ENCODE results near the gene GTF3C5.
A peak's percentile ranks its signal among the peaks of the same experiment; 100 is the strongest.

The GTF3C5 gene

GRCh38 chr9:133029994-133030316 is 842 bp upstream of the GTF3C5 start:
- no peak for DNase-seq
- Histone ChIP-seq H3K4me1 (no peaks in the 10 kb centered on the region; the same call in 1 of the 2 replicates), H3K36me3 (no peaks in the 10 kb centered on the region), H3K27me3 (no peaks in the 10 kb centered on the region), H3K9me3 (no peaks in the 10 kb centered on the region), H3K4me3 (ENCODE audit: low read depth, low read length) (peak overlapping the region; percentile 99)
- TF ChIP-seq CTCF (IDR thresholded peaks at IDR 0.05; ENCODE audit: low read depth, low read length) = no peak

GRCh38 chr9:133031130-133031422 is 279 bp downstream of the GTF3C5 start:
- Histone ChIP-seq H3K9me3 (no peaks in the 10 kb centered on the region), H3K27me3 (no peaks in the 10 kb centered on the region), H3K4me3 (ENCODE audit: low read depth, low read length) (peak overlapping the region; percentile 99), H3K36me3 (no peaks in the 10 kb centered on the region; the same call in 1 of the 2 replicates), H3K4me1 (no peaks in the 10 kb centered on the region; the same call in 1 of the 2 replicates)
- no peak for DNase-seq
- TF ChIP-seq CTCF (IDR thresholded peaks at IDR 0.05; ENCODE audit: low read depth, low read length) = no peak

- no peak for DNase-seq
- Histone ChIP-seq H3K4me1 (no peaks in the 10 kb centered on the region; the same call in 1 of the 2 replicates), H3K27me3 (no peaks in the 10 kb centered on the region), H3K9me3 (no peaks in the 10 kb centered on the region), H3K4me3 (ENCODE audit: low read depth, low read length) (peak overlapping the region; percentile 99), H3K36me3 (peaks cover 4% of the 10 kb centered on the region; the same call in 1 of the 2 replicates)
- TF ChIP-seq CTCF (IDR thresholded peaks at IDR 0.05; ENCODE audit: low read depth, low read length) = no peak
Measured at GRCh38 chr9:133031496-133031911, 707 bp downstream of the GTF3C5 start.

GRCh38 chr9:133032171-133032570 is 1.4 kb downstream of the GTF3C5 start:
- Histone ChIP-seq H3K36me3 (peaks cover 6% of the 10 kb centered on the region; the same call in 1 of the 2 replicates), H3K4me1 (no peaks in the 10 kb centered on the region; the same call in 1 of the 2 replicates), H3K4me3 (ENCODE audit: low read depth, low read length) (peak overlapping the region; percentile 99), H3K9me3 (no peaks in the 10 kb centered on the region), H3K27me3 (no peaks in the 10 kb centered on the region)
- DNase-seq = no peak
- no peak for TF ChIP-seq CTCF (IDR thresholded peaks at IDR 0.05; ENCODE audit: low read depth, low read length)

GRCh38 chr9:133035669-133036068 is 4.9 kb downstream of the GTF3C5 start:
- H3K4me1 ChIP-seq = no peaks in the 10 kb centered on the region; the same call in 1 of the 2 replicates
- no peak for TF ChIP-seq CTCF (IDR thresholded peaks at IDR 0.05; ENCODE audit: low read depth, low read length)
- H3K4me3 ChIP-seq (ENCODE audit: low read depth, low read length) = no peak overlapping the region
- DNase-seq = no peak
- no peaks in the 10 kb centered on the region for H3K9me3 ChIP-seq
- no peaks in the 10 kb centered on the region for H3K27me3 ChIP-seq
- H3K36me3 ChIP-seq = peaks cover 6% of the 10 kb centered on the region; the same call in 1 of the 2 replicates

- no peaks in the 10 kb centered on the region for H3K4me1 ChIP-seq
- no peak for TF ChIP-seq CTCF (IDR thresholded peaks at IDR 0.05; ENCODE audit: low read depth, low read length)
- no peaks in the 10 kb centered on the region for H3K9me3 ChIP-seq
- H3K4me3 ChIP-seq (ENCODE audit: low read depth, low read length) = no peak overlapping the region
- DNase-seq = no peak
- H3K27me3 ChIP-seq = no peaks in the 10 kb centered on the region
- H3K36me3 ChIP-seq = peaks cover 20% of the 10 kb centered on the region
Measured at GRCh38 chr9:133037775-133038515, 7.1 kb downstream of the GTF3C5 start.

Measured in BE2C (cell line).